DND-41 (cell line): ENCODE data around the gene SLC10A7.

Experiments used
- ATAC-seq: fragments of 200-7000 bp; cut with Tn5 transposase; 3 replicates; pipeline ENCODE4 v1.9.1; 2021; ENCODE audit warnings: low read depth; ENCODE audit not compliant: insufficient read depth
- DNase-seq: peaks from one replicate; pipeline ENCODE4 v3.0.0-alpha.2; 2020
- H2AFZ ChIP-seq: 2 replicates; pipeline ENCODE4 v1.6.0; 2012; ENCODE audit warnings: low read depth, low read length
- H3K27ac ChIP-seq: 2 replicates; pipeline ENCODE4 v1.5.1; 2012; ENCODE audit warnings: low read length, inconsistent platforms
- H3K27me3 ChIP-seq: fragments of 200-600 bp; sonication (generic); 2 replicates; pipeline ENCODE4 v1.6.0; 2012; ENCODE audit warnings: low read length, mild to moderate bottlenecking, inconsistent platforms; ENCODE audit not compliant: insufficient read depth, poor library complexity
- H3K36me3 ChIP-seq: 2 replicates; pipeline ENCODE4 v1.5.1; 2012; ENCODE audit warnings: low read length, inconsistent platforms; ENCODE audit not compliant: insufficient read depth
- H3K4me1 ChIP-seq: 2 replicates; pipeline ENCODE4 v1.5.1; 2012; ENCODE audit warnings: mild to moderate bottlenecking, low read length; ENCODE audit not compliant: insufficient read depth
- H3K4me2 ChIP-seq: 2 replicates; pipeline ENCODE4 v1.6.0; 2012; ENCODE audit warnings: mild to moderate bottlenecking, moderate library complexity, low read length, inconsistent platforms; ENCODE audit not compliant: insufficient read depth
- H3K4me3 ChIP-seq, 2 experiments: fragments of 200-600 bp in 1 of 2; shearing (Covaris generic) in 1 of 2; 2 replicates each; pipeline ENCODE4 v1.5.1; 2012 to 2016; ENCODE audit warnings: inconsistent platforms in 2 of 2, low read length in 2 of 2, mild to moderate bottlenecking in 2 of 2, low read depth in 1 of 2, moderate library complexity in 1 of 2
- H3K79me2 ChIP-seq: 2 replicates; pipeline ENCODE4 v1.6.0; 2012; ENCODE audit warnings: low read length, inconsistent platforms; ENCODE audit not compliant: insufficient read depth
- H3K9ac ChIP-seq: 2 replicates; pipeline ENCODE4 v1.6.0; 2012; ENCODE audit warnings: low read depth, mild to moderate bottlenecking, inconsistent platforms, low read length, moderate library complexity
- H3K9me3 ChIP-seq: 2 replicates; pipeline ENCODE4 v1.5.1; 2012; ENCODE audit warnings: low read length, moderate library complexity, mild to moderate bottlenecking, inconsistent platforms; ENCODE audit not compliant: insufficient read depth, severe bottlenecking
- H4K20me1 ChIP-seq: 2 replicates; pipeline ENCODE4 v1.6.0; 2012; ENCODE audit warnings: low read length; ENCODE audit not compliant: insufficient read depth
- EZH2 ChIP-seq: IDR thresholded peaks from 3 replicates; pipeline ENCODE4 v1.6.1; 2012; ENCODE audit warnings: borderline replicate concordance, low read depth, mild to moderate bottlenecking, moderate library complexity, low read length, inconsistent platforms; ENCODE audit not compliant: severe bottlenecking
- TF ChIP-seq, protein P1 (sequence below): IDR thresholded peaks from 2 replicates; pipeline ENCODE4 v1.5.1; 2012; ENCODE audit warnings: borderline replicate concordance, low read length, moderate library complexity, mild to moderate bottlenecking; ENCODE audit not compliant: poor library complexity, severe bottlenecking; ENCODE audit errors: extremely low read depth

The SLC10A7 gene

DNA sequence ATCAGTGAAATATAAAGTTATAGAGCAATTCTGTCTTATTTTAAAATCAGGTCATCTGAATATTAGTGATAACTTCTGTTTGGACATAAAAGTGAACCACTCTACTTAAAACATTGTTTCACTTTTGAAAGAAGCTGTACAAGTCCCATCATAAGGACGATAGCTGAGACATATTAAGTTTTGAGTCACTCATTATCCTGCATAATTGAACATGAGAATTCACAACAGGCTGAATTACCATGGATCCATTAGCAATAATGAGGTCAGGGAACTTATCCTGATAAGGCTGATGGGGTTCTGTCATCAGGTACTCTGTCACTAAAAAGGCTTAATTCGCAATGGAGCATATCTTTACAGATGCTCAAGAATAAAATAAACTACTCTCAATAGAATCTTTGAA lies 227.0 kb downstream of the SLC10A7 start:
- no peak overlapping the region for H2AFZ ChIP-seq
- ATAC-seq (no peak), DNase-seq (no peak)
- H3K4me1 ChIP-seq = no peaks in the 10 kb centered on the region
- no peak overlapping the region for H3K4me3 ChIP-seq
- H3K9ac ChIP-seq = no peak overlapping the region
- no peak for TF ChIP-seq EZH2
- no peaks in the 10 kb centered on the region for H3K27me3 ChIP-seq
- H3K27ac ChIP-seq = no peak overlapping the region
- H3K79me2 ChIP-seq = no peaks in the 10 kb centered on the region
- no peaks in the 10 kb centered on the region for H3K9me3 ChIP-seq
- H4K20me1 ChIP-seq = no peaks in the 10 kb centered on the region
- 0 out of 2 replicates have a peak, but pooled peaks cover 3% of the 10 kb centered on the region for H3K36me3 ChIP-seq
- H3K4me2 ChIP-seq = no peak overlapping the region

DNA sequence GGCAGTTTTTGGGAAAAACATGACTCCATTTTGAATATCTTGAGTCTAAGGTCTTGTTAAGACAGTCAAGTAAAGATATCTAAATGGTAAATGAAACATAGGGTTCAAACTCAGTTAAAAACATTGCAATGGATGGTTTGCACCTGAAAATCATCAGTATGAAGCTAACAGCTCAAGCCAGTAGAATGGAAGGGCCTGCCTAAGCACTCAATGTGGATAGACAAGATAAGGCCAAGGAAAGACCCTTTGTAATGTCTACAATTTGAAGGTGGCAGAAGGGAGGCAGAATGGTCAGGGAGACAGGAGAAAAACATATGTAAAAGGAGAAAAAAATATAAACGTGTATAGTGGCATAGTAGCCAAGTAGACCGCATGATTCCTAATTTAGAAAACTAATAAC lies 229.2 kb downstream of the SLC10A7 start:
- Histone ChIP-seq H3K36me3 (0 out of 2 replicates have a peak, but pooled peaks cover 3% of the 10 kb centered on the region), H3K4me1 (no peaks in the 10 kb centered on the region), H3K4me3 (no peak overlapping the region), H3K4me2 (no peak overlapping the region), H3K27ac (no peak overlapping the region), H3K9ac (no peak overlapping the region), H4K20me1 (no peaks in the 10 kb centered on the region), H3K27me3 (no peaks in the 10 kb centered on the region), H3K9me3 (no peaks in the 10 kb centered on the region), H3K79me2 (no peaks in the 10 kb centered on the region), H2AFZ (no peak overlapping the region)
- DNase-seq (no peak), ATAC-seq (no peak)
- no peak for TF ChIP-seq EZH2
- TF ChIP-seq, protein P1, sequence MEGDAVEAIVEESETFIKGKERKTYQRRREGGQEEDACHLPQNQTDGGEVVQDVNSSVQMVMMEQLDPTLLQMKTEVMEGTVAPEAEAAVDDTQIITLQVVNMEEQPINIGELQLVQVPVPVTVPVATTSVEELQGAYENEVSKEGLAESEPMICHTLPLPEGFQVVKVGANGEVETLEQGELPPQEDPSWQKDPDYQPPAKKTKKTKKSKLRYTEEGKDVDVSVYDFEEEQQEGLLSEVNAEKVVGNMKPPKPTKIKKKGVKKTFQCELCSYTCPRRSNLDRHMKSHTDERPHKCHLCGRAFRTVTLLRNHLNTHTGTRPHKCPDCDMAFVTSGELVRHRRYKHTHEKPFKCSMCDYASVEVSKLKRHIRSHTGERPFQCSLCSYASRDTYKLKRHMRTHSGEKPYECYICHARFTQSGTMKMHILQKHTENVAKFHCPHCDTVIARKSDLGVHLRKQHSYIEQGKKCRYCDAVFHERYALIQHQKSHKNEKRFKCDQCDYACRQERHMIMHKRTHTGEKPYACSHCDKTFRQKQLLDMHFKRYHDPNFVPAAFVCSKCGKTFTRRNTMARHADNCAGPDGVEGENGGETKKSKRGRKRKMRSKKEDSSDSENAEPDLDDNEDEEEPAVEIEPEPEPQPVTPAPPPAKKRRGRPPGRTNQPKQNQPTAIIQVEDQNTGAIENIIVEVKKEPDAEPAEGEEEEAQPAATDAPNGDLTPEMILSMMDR = no peak

DNA sequence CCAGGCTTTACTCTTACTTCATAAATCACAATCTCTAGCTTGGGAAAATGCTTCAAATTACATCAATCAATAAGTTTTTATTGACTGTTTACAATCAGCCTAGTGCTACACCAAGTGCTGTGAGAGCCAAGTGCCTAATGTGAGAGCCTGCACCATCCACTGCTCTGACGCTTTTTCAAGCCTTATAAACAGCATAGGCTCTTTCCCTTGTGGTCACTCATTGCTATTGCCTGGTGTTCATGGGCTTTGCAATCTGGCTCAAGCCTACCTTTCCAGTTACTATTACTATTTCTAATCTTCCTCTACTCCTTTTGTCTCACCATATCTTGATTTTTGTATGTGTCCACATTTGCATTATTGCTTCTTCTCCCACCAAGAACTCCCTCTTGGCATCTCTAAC lies 230.4 kb downstream of the SLC10A7 start:
- Histone ChIP-seq H3K4me2 (no peak overlapping the region), H3K27ac (no peak overlapping the region), H3K4me3 (no peak overlapping the region), H3K79me2 (no peaks in the 10 kb centered on the region), H3K36me3 (peaks cover 9% of the 10 kb centered on the region; the same call in 1 of the 2 replicates), H3K9ac (no peak overlapping the region), H3K9me3 (no peaks in the 10 kb centered on the region), H2AFZ (no peak overlapping the region), H3K27me3 (no peaks in the 10 kb centered on the region), H3K4me1 (no peaks in the 10 kb centered on the region), H4K20me1 (no peaks in the 10 kb centered on the region)
- DNase-seq (no peak), ATAC-seq (no peak)
- no peak for TF ChIP-seq EZH2
- TF ChIP-seq, protein P1 = no peak

DNA sequence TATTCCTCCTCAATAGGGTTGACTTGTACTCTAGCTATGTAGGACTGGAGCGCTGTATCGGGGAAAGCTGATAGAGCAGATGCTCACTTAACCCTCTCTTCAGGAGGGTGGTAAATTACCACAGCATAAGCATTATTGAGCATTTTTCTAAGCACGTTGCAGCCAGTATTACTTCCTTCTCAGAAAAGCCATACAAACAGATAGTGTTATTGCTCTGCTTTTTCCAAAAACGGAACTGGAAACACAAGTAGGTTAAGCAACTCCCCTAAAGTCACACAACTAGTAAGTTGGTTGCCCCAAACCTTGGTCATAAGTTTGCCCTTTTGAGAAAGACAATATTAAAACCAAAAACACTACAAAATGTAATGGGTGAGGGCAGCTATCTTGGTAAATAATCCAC lies 233.5 kb downstream of the SLC10A7 start:
- Histone ChIP-seq H3K27ac (no peak overlapping the region), H3K36me3 (peaks cover 9% of the 10 kb centered on the region; the same call in 1 of the 2 replicates), H3K4me3 (no peak overlapping the region), H3K4me2 (no peak overlapping the region), H3K4me1 (no peaks in the 10 kb centered on the region), H3K79me2 (no peaks in the 10 kb centered on the region), H3K27me3 (no peaks in the 10 kb centered on the region), H3K9ac (no peak overlapping the region), H4K20me1 (no peaks in the 10 kb centered on the region), H2AFZ (no peak overlapping the region), H3K9me3 (no peaks in the 10 kb centered on the region)
- ATAC-seq = no peak
- TF ChIP-seq, protein P1 = no peak
- no peak for TF ChIP-seq EZH2
- DNase-seq = no peak
